CD1c-positive myeloid dendritic cell (primary cell): ENCODE data around the gene FCAMR.

Source experiments
- DNase-seq: peaks from one replicate; pipeline ENCODE4 v3.0.0-alpha.2; 2016; ENCODE audit errors: extremely low spot score

FCAMR gene

GRCh38 chr1:206998816-206999215 lies 28.6 kb upstream of the FCAMR start:
- DNase-seq: no peak

- no peak for DNase-seq
These were observed 22.5 kb upstream of the FCAMR start for GRCh38 chr1:206992790-206993189.

DNA sequence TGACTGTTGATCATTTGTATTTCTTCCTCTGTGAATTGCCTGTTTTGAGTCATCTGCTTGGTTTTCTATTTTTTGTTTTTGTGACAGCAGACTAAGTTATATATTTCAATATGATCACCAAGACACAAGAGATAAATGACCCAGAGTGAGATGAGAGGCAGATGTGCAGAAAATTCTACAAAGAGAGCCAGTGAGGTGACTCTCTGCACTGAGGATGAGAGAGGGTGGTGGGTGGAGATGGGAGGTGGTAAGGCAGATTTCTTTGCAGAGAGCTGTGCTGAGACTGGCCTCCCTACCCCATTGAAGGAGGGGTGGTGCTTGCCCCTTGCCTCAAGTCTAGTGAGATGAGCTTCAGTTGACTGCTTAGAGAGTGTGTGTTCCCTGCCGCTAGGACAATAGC lies 17.6 kb upstream of the FCAMR start:
- no peak for DNase-seq

GRCh38 chr1:206986885-206987284 lies 16.6 kb upstream of the FCAMR start:
- DNase-seq: no peak

GRCh38 chr1:206986402-206986801 lies 16.1 kb upstream of the FCAMR start:
- DNase-seq: no peak

- DNase-seq: no peak
These were observed 15.0 kb upstream of the FCAMR start for GRCh38 chr1:206985162-206985749.

DNA sequence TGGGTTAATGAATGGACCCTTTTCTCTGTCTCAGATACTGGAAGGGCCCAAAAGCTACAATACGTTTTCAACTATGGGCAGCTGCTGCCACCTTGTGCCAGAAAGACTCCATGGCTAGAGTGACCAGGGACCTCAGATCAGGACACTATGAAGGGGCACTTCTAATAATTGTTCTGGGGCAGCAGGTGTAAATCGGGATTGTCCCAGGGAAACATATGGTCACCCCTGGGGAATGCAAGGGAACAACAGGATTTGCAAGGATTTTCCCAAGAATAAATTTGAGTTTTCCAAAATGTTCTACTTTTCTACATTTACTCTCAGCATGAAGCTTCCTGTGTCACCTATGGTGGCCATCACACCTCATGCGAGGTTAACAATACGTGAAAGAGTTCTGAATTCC lies 12.0 kb upstream of the FCAMR start:
- peak; percentile 78 for DNase-seq

DNA sequence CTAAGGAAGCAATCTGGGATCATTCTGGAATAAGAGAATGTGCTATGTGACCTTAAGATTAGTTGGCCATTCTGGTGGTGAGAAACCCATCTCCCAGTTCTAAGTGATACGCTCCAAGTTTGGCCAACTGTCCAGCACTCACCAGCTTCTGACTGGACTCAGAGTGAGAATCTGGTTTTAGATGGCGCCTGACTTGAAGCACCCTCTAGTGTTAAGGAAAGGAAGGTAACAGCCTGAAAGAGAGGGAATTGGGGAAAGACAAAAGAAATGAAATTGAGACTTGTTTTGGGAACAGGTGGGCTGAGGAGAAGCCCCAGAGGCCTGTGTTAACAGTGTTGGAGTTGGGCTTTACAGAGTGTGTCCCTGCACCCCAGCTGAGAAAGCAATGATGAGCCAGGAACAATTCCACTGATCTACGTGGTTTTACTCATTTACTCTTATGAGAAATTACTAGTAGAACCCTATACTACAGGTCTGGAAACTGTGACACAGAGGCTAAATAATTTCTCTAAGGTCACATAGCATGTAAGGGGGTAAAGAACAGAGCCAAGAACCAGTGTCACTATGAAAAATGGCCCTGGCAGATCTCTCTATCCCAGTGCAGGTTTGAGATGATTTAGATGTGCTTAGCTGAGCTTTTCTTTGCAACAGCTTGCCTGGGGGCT lies 9.3 kb upstream of the FCAMR start:
- DNase-seq: no peak

- no peak for DNase-seq
These were observed 8.0 kb upstream of the FCAMR start for GRCh38 chr1:206978259-206978658.

GRCh38 chr1:206975306-206975705 lies 5.0 kb upstream of the FCAMR start:
- DNase-seq: no peak

- DNase-seq: no peak
These were observed 3.9 kb upstream of the FCAMR start for GRCh38 chr1:206974140-206974539.

GRCh38 chr1:206972728-206973127 lies 2.5 kb upstream of the FCAMR start:
- no peak for DNase-seq

DNA sequence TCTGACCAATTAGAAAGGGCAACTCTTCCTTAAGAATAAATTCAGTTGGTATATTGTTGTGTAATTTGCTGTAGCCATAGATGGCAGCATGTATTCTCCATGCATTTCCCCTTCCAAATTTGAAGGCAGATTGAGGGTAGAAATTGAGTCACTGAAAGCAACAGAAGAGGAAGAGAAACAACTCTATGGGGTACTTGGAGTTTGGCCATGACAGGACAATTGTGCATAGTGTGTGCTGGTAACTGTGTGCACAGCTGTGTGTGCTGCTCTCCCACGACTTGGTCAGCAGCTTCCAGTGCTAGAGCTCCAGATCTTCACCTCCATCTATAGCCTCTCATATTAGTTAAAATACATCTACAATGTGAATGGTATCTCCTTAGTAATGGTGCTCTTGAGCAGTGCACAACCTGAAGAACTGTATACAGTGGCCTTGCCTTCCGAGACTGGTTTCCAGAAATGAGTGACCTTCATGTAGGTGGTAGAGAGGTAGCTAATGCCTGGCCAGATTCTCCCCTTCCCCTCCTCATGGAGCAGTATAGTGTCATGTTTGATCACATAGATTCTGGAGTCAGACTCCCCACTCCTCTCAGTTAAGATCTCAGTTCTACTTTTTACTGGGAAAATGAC lies 882 bp upstream of the FCAMR start:
- DNase-seq: peak; percentile 69

DNA sequence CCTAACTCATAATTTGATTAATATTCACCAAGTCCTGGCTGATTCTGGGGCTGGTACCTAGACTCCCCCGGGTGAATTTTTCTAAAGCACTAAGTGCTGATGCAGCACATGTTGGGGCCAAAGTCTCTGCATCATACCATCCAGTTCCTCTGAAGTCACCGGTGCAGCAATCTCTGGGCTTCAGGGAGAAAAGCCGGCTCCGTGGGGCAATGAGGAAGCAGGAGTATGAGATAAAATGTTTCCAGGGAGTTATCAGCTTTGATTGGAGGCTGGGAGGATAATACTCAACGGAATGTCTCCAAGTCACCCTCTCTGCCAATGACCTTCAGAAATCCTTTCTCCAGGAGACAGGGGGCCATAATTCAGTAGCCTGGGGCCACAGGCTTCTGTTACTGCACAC lies 1.2 kb downstream of the FCAMR start:
- DNase-seq: peak; percentile 70

GRCh38 chr1:206967096-206967849 lies 3.0 kb downstream of the FCAMR start:
- peak; percentile 87 for DNase-seq

DNA sequence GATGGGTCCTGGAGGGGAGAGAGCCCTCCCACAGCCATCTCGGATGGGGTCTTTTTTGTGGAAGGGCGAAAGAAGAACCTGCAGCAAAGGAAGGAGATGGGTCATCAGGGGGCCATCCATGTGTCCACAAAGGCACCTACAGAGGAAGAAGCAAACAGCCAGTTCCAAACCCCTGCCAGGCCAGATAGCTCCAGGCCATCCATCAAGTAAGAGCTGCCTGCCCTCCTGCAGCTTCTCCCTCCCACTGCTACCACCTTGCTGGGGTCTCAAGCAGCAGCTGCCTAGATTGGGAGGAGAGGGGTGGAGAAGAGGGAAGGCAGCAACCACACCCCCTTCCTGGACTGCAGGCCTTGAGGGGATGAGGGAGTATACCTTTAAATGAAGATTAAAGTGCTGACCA lies 4.5 kb downstream of the FCAMR start:
- no peak for DNase-seq

DNA sequence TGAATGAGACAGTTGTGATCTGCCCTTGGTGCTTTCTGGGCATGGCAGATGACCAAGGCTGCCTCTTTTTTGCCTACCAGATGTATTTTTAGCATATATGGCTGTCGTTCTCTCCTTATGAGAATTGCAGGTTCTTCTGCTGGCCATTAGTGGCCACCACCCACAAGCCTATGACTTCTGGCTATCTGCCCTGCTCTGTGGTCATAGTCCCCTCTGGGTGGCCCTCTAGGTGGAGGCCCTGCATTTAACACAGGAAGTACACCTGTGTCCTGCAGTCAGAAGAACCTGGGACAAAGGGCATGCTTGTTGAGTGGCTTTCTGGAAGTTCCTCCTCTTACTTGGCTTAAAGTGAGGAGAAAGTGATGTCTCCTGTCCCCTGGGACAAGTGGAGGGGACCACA lies 6.5 kb downstream of the FCAMR start:
- no peak for DNase-seq

DNA sequence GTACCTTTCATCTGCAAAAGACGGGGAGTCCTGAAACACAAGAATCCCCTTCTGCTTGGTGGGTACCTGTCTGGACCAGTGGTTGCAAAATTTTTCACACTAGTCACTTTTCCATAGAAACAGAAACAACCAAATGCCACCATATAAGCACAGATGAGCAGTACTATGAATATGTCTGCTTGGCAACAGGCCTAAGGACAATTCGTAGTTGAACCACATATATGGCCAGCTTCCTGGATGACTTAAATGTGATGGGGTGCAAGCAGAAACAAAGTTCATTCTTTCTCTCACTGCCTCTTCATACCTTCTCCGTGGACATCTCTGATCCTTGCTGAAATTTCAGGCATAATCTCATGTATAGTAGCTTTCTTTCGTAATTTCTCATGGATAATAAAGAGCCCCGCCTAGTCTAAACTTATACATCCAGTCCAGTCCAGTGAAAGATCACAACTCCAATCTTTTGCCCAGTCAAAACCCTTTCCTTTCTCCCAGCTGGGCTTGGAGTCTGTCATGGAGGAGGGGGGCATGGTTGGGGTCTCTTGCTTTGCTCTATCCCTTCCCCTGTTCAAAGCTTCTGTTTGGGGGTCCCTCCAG lies 7.0 kb downstream of the FCAMR start:
- DNase-seq: no peak

GRCh38 chr1:206962272-206962671 lies 8.0 kb downstream of the FCAMR start:
- peak; percentile 63 for DNase-seq

DNA sequence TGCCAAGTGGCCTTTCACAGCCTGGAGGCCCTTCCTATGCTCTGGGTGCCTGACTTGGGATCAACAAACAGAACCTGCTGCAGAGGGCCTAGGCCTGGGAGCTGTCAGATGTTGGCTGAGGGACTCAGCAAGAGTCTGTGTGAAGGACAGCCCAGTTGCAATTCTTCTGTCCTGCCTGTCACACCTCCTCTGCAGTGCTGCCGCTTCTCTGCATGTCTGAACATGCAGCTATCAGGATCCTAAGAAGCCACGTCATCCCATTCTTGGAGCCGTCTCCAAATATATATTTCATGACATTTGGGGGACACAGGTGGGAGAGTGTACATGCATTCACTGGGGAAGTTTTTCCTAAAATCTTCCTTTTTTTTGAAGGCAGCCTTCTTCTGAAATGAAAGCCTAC lies 8.6 kb downstream of the FCAMR start:
- DNase-seq: no peak

DNA sequence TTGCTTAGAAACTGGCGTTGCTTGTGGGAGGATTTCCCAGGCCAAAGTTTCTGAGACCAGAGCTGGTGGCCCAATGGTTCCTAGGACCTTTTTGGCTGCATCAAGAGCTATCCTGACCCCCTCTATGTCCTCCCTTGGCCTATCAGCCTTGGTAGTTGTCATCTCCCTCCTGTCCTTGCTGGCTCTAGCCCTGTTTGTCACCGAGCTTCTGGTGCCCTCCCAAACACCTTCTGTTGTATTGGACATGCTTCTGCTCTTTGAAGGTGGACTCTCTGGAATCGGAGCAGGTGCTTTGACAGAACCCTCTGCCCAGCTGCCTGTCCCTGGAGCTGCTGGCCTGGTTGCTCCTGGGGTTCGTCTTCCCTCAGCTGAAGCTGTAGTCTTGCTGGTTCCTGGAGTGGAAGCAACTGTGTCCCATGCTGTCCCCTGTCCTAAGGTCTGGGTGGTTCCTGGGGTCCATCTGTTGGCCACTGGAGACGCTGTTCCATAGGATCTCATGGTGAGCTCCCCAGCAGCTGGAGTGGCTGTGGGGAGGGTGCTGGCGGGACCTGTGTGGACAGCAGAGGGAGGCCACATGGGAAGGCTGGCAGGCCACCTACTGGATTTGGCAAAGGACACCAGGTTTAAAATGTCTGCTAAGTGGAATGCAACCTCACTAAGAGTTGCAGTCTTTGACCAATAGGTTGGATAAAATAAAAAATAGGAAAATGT lies 9.4 kb downstream of the FCAMR start:
- no peak for DNase-seq

GRCh38 chr1:206958144-206958543 lies 12.1 kb downstream of the FCAMR start:
- no peak for DNase-seq
